Spleen (tissue), 7 donors: ENCODE measurements around the gene RNF227.

Experiments
- POLR2A ChIP-seq, 3 donors: fragments of 450-650 bp; IDR thresholded peaks; one replicate each; pipeline ENCODE4 v1.5.1; 2017; ENCODE audit warnings: antibody characterized with exemption in 3 of 3, mild to moderate bottlenecking in 1 of 3
- TF ChIP-seq, protein P1 (sequence below), 11 experiments: fragments of 200-600 bp in 7 of 11; fragments of 450-650 bp in 4 of 11; sonication (generic) in 4 of 11; IDR thresholded peaks in 8 of 11; conservative IDR thresholded peaks in 3 of 11; 1 replicate in 7 of 11; 2 replicates in 4 of 11; pipeline versions ENCODE4 v1.4.0 to v1.8.0; 2016 to 2021; ENCODE audit warnings: antibody characterized with exemption in 11 of 11, inconsistent platforms in 4 of 11, mild to moderate bottlenecking in 1 of 11
- donor health status: DM: no; HTN: no; CAD: no; lungs with moderate emphysema.
- donor health status: DM: no; HTN: no; CAD: no.
- donor health status: DM: no; HTN: no; CAD: no.

DNA sequence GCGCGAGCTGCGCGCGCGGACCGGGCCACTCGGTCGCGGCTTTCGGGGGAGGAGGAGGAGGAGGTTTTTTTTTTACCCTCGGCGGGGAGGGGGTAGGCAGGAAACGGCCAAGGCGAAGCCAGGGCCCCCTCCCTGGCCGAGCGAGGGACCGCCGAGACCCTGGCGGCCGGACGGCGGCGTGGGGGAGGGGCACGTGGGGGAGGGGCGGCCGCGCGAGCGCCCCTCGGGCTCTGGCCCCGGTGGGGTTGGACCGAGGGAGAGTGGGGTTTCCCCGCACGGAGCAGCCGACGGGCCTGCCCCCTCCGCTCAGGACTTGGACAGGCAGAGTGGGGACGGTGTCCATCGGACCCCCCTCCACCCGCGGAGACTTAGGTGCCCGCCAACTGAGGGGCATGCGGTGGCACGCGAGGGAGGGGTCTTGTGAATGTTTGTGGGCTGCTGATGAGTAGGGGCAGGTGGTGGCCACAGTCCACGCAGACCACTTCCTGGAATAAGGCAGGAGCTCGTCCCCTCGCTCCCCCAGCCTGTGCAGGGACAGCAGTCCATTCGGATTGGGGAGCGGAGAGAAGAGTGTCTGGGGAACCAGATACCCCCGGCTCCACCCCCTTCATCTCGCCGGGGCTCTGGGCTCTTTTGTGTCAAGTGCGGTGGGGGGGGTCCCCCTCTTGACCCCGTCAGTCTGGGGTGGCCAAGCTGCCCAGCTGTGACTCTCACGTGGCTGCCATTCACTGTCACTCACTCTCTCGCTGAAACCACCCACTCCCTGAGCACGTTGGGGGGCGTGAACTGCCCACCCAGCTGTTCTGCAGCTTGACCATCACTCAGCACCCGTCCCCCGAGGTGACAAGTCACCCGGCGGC is 30.5 kb downstream of the RNF227 start:
- TF ChIP-seq, protein P1, sequence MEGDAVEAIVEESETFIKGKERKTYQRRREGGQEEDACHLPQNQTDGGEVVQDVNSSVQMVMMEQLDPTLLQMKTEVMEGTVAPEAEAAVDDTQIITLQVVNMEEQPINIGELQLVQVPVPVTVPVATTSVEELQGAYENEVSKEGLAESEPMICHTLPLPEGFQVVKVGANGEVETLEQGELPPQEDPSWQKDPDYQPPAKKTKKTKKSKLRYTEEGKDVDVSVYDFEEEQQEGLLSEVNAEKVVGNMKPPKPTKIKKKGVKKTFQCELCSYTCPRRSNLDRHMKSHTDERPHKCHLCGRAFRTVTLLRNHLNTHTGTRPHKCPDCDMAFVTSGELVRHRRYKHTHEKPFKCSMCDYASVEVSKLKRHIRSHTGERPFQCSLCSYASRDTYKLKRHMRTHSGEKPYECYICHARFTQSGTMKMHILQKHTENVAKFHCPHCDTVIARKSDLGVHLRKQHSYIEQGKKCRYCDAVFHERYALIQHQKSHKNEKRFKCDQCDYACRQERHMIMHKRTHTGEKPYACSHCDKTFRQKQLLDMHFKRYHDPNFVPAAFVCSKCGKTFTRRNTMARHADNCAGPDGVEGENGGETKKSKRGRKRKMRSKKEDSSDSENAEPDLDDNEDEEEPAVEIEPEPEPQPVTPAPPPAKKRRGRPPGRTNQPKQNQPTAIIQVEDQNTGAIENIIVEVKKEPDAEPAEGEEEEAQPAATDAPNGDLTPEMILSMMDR (IDR thresholded peaks at IDR 0.05 in 8 of 11, conservative IDR thresholded peaks at IDR 0.05 in 3 of 11) = peak in 1 of 11 experiments; percentile 12
- TF ChIP-seq POLR2A (IDR thresholded peaks at IDR 0.05) = no peak
